Urinary bladder (tissue), 4 donors: Measurements from ENCODE around the gene NR2C2AP. TPM values are rescaled to one million over a fixed set of nuclear protein-coding genes. Genes with fewer than 3 reads are reported as not detected.

Source experiments
- DNase-seq: peaks from one replicate; pipeline ENCODE4 v3.0.0-alpha.2; 2015; ENCODE audit errors: extremely low spot score
- H3K27ac ChIP-seq: one replicate; pipeline ENCODE4 v1.5.1; 2013; ENCODE audit warnings: low read depth, mild to moderate bottlenecking, moderate library complexity
- H3K36me3 ChIP-seq: one replicate; pipeline ENCODE4 v1.6.1; 2013; ENCODE audit warnings: mild to moderate bottlenecking, moderate library complexity; ENCODE audit not compliant: insufficient read depth
- H3K4me1 ChIP-seq: one replicate; pipeline ENCODE4 v1.6.1; 2013; ENCODE audit warnings: mild to moderate bottlenecking, moderate library complexity; ENCODE audit not compliant: insufficient read depth
- H3K4me3 ChIP-seq: one replicate; pipeline ENCODE4 v1.5.1; 2013; ENCODE audit warnings: low read depth, low read length
- WGBS: extraction: QIAGEN DNeasy Blood & Tissue Kit; methylation state at CpG from one replicate; pipeline ENCODE4 v1.1.7; 2013; 5-methylcytosine and 5-hydroxymethylcytosine counted together
- polyA plus RNA-seq: library from polyadenylated mRNA; stranded (reverse); fragments of 200-250 nt; gene quantifications from one replicate; pipeline ENCODE4 v1.2.3, GENCODE V29; 2013
- total RNA-seq: library from RNA; depleted of rRNA; stranded (reverse); fragments of >200 nt; gene quantifications from one replicate; pipeline ENCODE4 v1.2.3, GENCODE V29; 2014
- donor health status: healthy with polysubstance abuse.
- donor health status: healthy.

NR2C2AP gene, protein sequence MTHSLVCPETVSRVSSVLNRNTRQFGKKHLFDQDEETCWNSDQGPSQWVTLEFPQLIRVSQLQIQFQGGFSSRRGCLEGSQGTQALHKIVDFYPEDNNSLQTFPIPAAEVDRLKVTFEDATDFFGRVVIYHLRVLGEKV
- total RNA-seq, result 8.5 TPM
- polyA plus RNA-seq, result 28.3 TPM

DNA sequence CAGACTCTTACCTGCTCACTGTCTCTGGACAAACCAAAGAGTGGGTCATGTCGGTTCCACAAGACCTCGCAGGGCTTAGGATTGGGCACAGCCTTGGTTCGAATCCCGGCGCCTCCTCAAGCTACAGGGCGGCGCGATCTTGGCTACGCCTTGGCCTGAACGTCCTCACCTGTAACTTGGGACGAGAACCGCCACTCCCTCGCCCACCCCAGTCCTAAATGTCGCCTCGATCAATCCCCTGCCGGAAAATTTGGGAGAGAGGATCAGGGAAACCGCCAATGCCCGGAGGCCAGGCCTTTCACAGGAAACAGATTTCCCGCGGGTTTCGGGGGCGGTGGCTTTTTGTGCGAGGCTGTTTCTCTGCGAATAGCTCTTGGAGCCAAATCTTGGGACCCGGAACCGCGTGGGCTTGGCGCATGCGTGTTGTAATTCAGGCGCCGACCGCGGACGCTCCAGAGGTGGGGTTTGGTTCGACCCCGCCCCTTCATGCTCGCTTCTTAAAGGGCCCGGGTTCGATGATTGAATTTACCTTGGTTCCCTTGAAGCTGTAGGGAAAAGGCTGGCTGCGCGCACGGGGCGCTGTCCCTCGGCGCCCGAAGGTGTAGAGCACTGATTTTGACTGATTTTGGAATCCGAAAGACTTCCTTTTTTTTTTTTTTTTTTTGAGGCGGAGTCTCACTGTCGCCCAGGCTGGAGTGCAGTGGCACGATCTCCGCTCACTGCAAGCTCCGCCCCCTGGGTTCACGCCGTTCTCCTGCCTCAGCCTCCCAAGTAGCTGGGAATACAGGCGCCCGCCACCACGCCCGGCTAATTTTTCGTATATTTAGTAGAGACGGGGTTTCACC lies at the start of gene NR2C2AP:
TSS of gene NR2C2AP (minus strand) at position 403 of the 845 bp plus-strand sequence. CDS start at position 49, 354 bp downstream.
- H3K4me3 ChIP-seq, result peak within 1 kb of the TSS; percentile 47
- H3K4me1 ChIP-seq, result no peaks in the 10 kb centered on the region
- H3K27ac ChIP-seq, result peak within 1 kb of the TSS; percentile 13
- WGBS, result 7% methylated on average over 60 of the region's 60 CpGs
- H3K36me3 ChIP-seq, result peaks cover 4% of the 10 kb centered on the region
- peak; percentile 74 for DNase-seq

DNA sequence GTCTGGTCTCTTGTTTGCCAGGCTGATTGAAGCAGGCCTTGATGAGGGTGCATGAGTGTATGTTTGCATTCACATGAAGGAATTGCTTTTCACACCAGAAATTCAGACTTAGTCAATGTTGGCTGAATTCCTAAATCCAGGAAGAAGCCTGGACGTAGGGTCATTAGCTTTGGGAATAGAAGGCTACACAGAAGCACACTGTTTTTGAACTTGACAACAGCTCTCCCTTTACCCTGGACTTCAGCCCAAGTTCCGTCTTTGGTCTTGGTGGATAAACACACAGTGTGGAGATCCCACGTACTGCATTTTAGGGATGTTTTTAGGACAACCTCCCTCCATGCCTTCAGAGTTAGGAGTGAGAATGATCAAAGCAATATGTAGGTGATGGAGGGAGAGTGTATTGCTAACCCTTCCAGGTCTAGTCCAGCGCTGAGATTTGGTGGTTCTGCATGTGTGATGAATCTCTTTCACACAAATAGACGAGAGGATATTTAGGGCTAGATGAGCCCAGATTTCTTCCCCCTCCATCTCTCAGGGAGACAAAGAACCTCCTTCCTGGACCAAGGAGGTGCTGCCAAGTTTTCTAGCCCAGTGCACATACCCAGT lies 47.1 kb upstream of the NR2C2AP start:
- WGBS, result 42% methylated on average over 5 of the region's 5 CpGs
- no peaks in the 10 kb centered on the region for H3K4me1 ChIP-seq
- H3K36me3 ChIP-seq, result no peaks in the 10 kb centered on the region
- no peak overlapping the region for H3K4me3 ChIP-seq
- DNase-seq, result no peak
- no peak overlapping the region for H3K27ac ChIP-seq

DNA sequence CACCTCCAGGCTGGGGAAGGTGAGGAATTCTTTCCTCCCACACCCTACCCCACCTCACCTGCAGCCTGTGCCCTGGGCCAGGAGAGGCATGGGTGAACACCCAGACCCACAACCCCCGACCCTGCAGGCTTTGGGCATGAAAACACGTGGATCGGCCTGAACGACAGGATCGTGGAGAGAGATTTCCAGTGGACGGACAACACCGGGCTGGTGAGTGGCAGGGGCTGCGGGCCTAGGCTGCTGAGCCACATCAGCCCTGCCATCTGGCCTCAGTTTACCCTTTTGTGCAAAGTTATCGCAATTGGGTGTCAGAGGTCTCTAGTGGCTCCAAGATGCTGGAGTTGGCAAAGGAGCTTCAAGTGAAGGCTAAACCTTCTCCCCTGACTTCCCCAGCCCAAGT lies 37.3 kb upstream of the NR2C2AP start:
- no peak overlapping the region for H3K4me3 ChIP-seq
- H3K27ac ChIP-seq, result no peak overlapping the region
- WGBS, result 78% methylated on average over 9 of the region's 9 CpGs
- no peaks in the 10 kb centered on the region for H3K36me3 ChIP-seq
- DNase-seq, result no peak
- H3K4me1 ChIP-seq, result no peaks in the 10 kb centered on the region

DNA sequence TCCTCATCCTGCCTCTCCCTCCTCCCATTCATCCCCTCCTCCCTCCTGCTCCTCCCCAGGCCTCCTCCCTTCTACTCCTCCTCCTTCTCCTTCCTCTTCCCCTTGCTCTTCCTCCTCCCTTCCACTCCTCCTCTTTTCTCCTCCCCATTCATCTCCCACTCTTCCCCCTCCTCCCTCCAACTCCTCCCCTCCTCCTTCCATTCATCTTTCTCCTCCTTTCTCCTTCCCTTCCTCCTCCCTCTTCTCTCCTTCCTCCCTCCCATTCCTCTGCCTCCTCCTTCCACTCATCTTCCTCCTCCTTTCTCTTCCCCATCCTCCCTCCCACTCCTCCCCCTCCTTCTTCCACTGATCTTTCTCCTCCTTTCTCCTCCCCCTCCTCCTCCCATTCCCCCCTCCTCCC lies 36.5 kb upstream of the NR2C2AP start:
- no peak overlapping the region for H3K27ac ChIP-seq
- no peak for DNase-seq
- no peaks in the 10 kb centered on the region for H3K36me3 ChIP-seq
- H3K4me3 ChIP-seq, result no peak overlapping the region
- H3K4me1 ChIP-seq, result no peaks in the 10 kb centered on the region

DNA sequence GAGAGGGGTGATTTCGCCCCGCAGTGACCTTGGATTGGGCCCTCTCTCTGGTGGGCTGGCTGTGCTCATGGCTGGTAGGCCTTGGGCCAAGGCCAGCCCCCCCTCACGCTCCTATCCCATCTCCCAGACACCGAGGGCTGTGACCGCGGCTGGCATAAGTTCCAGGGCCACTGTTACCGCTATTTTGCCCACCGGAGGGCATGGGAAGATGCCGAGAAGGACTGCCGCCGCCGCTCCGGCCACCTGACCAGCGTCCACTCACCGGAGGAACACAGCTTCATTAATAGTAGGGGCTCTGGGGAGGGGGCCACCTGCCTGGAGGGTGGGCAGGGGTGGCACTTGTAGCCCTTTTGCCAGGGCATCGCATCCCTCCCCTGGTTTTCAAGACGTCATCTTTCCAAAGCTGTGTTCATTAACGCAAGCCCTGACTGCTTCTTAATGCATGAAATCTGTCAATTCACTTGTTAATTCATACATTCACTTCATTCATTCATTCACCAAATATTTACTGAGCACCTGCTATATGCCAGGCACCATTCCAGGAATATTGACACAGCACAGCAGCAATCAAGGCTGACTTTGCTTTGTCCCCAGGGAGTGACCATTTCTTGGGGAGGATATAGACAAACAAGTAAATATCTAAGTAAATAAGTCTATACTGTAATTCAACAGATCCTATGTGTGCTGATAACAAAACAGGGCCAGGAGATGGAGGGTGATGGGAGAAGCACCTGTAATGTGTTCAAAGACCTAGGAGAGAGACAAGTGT lies 35.1 kb upstream of the NR2C2AP start:
- DNase-seq, result no peak
- 78% methylated on average over 18 of the region's 18 CpGs for WGBS
- Histone ChIP-seq H3K27ac (no peak overlapping the region), H3K36me3 (no peaks in the 10 kb centered on the region), H3K4me1 (no peaks in the 10 kb centered on the region), H3K4me3 (no peak overlapping the region)

DNA sequence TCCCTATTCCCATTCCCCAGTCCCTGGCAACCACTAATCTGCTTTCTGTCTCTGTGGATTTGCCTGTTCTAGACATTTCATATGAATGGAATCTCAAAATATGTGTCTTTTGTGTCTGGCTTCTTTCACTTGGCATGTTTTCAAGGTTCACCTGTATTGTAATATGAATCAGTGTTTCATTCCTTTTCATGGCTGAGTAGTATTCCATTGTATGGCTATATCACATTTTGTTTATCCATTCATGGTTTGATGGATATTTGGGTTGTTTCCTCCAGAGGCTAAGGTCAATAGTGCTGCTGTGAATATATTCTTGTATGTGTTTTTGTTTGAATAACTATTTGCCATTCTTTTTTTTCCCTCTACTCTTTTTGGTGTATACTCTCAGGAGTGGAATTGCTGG lies 33.0 kb upstream of the NR2C2AP start:
- H3K27ac ChIP-seq, result no peak overlapping the region
- no peak for DNase-seq
- H3K4me1 ChIP-seq, result no peaks in the 10 kb centered on the region
- no peak overlapping the region for H3K4me3 ChIP-seq
- H3K36me3 ChIP-seq, result no peaks in the 10 kb centered on the region

DNA sequence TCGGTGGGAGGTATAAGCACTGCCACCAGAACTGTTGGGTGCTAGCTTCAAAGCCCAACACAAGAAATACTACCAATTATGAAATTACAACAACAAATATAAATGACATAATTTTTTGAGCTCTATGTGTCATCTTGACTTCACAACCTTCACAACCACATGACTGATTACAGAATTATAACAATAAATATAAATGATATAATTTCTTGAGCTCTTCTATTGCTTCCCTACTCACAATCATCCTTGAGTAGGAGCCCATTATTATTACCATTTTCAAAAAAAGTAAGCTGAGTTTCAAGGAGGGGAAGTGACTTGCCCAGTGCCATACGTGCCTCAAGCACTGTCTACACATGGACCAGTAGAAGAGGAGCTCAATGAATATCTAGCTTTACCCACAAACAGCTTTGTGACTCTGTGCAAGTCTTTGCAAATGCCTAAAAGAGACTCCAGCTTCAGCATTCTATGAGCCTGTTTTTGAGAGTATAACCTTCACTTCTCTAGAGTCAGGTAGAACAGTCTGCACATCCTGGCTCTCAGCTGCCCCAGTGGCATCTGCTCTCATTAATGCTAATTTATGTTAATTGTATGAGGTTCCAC lies 31.1 kb upstream of the NR2C2AP start:
- WGBS, result 87% methylated on average over 2 of the region's 2 CpGs
- DNase-seq, result no peak
- no peaks in the 10 kb centered on the region for H3K36me3 ChIP-seq

DNA sequence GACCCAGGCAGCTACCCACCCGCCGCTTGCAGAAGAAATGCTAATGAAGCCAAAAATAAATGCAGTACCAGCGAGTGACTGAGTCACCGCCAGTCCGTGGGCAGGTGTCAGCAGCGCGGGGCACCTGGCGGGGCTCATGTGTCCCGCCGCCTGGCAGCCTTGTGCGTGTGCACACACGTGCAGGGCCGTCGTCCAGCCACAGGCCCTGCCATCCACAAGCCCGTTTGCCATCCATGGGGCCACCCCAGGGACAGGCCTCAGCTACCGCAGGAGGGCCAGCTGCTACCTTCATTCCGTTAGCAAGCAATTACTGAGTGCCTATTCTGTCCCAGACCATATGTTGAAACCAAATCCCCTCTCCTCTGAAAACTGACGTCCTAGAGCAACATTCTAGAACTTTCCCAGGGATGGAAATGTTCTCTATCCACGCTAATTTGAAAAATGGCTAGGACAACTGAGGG lies 29.1 kb upstream of the NR2C2AP start:
- H3K36me3 ChIP-seq, result no peaks in the 10 kb centered on the region
- no peak overlapping the region for H3K4me3 ChIP-seq
- WGBS, result 76% methylated on average over 19 of the region's 19 CpGs
- H3K27ac ChIP-seq, result no peak overlapping the region
- no peaks in the 10 kb centered on the region for H3K4me1 ChIP-seq
- no peak for DNase-seq

More for the DNA sequence above, 31.1 kb upstream of the NR2C2AP start:
- Histone ChIP-seq H3K4me1 (no peaks in the 10 kb centered on the region), H3K27ac (no peak overlapping the region), H3K4me3 (no peak overlapping the region)

DNA sequence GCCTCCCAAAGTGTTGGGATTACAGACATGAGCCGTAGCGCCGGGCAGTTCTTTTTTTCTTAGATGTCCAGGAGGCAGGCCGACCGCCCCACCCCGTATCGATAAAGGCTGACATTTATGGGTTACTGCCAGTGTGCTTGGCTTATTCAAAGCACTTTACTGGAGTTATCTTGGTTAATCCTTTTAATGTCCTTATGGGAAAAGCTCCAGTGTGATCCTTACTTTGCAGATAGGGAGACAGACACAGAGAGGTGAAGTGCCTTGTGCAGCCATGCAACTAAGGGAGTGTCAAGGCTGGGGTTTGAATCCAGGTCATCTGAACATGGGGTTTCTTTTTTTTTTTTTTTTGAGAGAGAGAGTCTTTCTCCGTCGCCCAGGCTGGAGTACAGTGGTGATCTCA lies 27.8 kb upstream of the NR2C2AP start:
- Histone ChIP-seq H3K4me1 (no peaks in the 10 kb centered on the region), H3K36me3 (no peaks in the 10 kb centered on the region), H3K27ac (no peak overlapping the region), H3K4me3 (no peak overlapping the region)
- 34% methylated on average over 9 of the region's 9 CpGs for WGBS
- no peak for DNase-seq

DNA sequence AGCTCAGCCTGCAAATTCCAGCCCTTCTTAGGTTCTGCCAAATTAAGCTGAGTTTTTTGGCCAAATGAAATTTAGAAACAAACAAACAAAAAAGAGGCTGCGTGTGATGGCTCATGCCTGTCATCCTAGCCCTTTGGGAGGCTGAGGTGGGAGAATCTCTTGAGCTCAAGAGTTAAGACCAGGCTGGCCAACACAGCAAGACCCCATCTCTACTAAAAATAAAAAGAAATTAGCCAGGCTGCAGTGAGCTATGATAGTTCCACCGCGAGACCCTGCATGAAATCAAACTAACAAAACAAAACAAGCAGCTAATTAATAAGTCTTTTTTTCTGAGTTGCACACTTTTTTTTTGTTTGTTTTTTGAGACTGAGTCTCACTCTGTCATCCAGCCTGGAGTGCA lies 26.5 kb upstream of the NR2C2AP start:
- Histone ChIP-seq H3K4me3 (no peak overlapping the region), H3K4me1 (no peaks in the 10 kb centered on the region), H3K27ac (no peak overlapping the region), H3K36me3 (no peaks in the 10 kb centered on the region)
- no peak for DNase-seq
- WGBS, result 86% methylated on average over 3 of the region's 3 CpGs

DNA sequence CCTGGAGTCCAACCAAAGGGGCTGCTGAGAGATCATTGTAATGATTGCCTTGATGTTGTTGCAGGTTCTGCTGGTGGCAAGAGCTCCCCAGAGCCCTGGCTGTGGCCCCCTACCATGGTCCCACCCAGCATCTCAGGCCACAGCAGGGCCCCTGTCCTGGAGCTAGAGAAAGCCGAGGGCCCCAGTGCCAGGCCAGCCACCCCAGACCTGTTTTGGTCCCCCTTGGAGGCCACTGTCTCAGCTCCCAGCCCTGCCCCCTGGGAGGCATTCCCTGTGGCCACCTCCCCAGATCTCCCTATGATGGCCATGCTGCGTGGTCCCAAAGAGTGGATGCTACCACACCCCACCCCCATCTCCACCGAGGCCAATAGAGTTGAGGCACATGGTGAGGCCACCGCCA lies 24.0 kb upstream of the NR2C2AP start:
- H3K27ac ChIP-seq, result no peak overlapping the region
- WGBS, result 81% methylated on average over 4 of the region's 4 CpGs
- no peak overlapping the region for H3K4me3 ChIP-seq
- no peak for DNase-seq
- H3K4me1 ChIP-seq, result no peaks in the 10 kb centered on the region
- H3K36me3 ChIP-seq, result no peaks in the 10 kb centered on the region

DNA sequence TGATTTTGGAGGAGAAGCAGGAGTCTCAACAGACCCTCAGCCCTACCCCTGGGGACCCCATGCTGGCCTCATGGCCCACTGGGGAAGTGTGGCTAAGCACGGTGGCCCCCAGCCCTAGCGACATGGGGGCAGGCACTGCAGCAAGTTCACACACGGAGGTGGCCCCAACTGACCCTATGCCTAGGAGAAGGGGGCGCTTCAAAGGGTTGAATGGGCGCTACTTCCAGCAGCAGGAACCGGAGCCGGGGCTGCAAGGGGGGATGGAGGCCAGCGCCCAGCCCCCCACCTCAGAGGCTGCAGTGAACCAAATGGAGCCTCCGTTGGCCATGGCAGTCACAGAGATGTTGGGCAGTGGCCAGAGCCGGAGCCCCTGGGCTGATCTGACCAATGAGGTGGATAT lies 23.4 kb upstream of the NR2C2AP start:
- no peak overlapping the region for H3K4me3 ChIP-seq
- H3K27ac ChIP-seq, result no peak overlapping the region
- WGBS, result 58% methylated on average over 10 of the region's 10 CpGs
- DNase-seq, result no peak
- no peaks in the 10 kb centered on the region for H3K4me1 ChIP-seq
- no peaks in the 10 kb centered on the region for H3K36me3 ChIP-seq

DNA sequence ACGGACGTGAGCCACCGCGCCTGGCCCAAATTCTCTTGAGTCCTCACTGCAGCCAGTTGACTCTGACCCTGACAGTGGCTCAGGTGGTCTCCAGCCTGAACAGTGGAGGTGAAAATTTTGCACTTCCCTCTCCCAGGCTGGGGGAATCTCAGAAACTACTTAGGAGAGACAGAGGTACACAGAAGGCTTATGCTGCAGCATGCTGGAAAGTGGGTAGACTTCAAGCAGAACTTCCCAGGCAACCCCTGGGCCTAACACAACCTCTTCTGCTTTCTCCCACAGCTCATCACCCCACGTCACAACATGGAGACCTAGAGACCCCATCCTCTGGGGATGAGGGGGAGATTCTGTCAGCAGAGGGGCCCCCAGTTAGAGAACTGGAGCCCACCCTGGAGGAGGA lies 23.0 kb upstream of the NR2C2AP start:
- 70% methylated on average over 5 of the region's 5 CpGs for WGBS
- no peaks in the 10 kb centered on the region for H3K4me1 ChIP-seq
- no peak overlapping the region for H3K4me3 ChIP-seq
- DNase-seq, result no peak
- H3K27ac ChIP-seq, result no peak overlapping the region
- H3K36me3 ChIP-seq, result no peaks in the 10 kb centered on the region
